ENCODE data around the gene MPC1L. TPM values are rescaled to one million over a fixed set of nuclear protein-coding genes. Genes with fewer than 3 reads are reported as not detected.

The MPC1L gene
- total and polyA plus RNA-seq, 9 of the 15 experiments (the other 6 are each of a cell fraction or from before 2014, with no cell fraction given): not detected

GRCh38 chrX:40663078-40663740, 40.0 kb downstream of the MPC1L start:
- intact Hi-C loops (cut with micrococcal nuclease): no loop called here
- POLR2A ChIA-PET: interaction anchor here (0.7 kb wide), 1 partner anchor 131 kb away, joined by 3 read pairs; no protein-coding TSS in a partner anchor
- Histone ChIP-seq H3K9me1 (ENCODE audit: control insufficient read depth, insufficient read depth, low read length) (no peaks in the 10 kb centered on the region), H3K79me2 (ENCODE audit: control insufficient read depth, insufficient read depth, low read length) (no peaks in the 10 kb centered on the region), H3K27ac (ENCODE audit: extremely low read depth, low read depth, low read length) (no peak overlapping the region), H3K4me3 (no peak overlapping the region), H2AFZ (ENCODE audit: low read depth, low read length) (no peak overlapping the region), H3K9ac (ENCODE audit: insufficient read depth in 1 of 2, low read depth in 2 of 2, low read length in 2 of 2) (no peak overlapping the region), H3K27me3 (ENCODE audit: control insufficient read depth in 2 of 2, insufficient read depth in 2 of 2, low read length in 2 of 2) (no peaks in the 10 kb centered on the region), H3K36me3 (ENCODE audit: control insufficient read depth, insufficient read depth, low read length) (peaks cover 44% of the 10 kb centered on the region; the same call in 2 of the 3 replicates), H3K4me2 (ENCODE audit: insufficient read depth, low read length) (no peak overlapping the region), H3K9me3 (replicated peaks; ENCODE audit: control insufficient read depth, insufficient read depth, low read depth, low read length) (no peaks in the 10 kb centered on the region), H4K20me1 (replicated peaks; ENCODE audit: control insufficient read depth, insufficient read depth, low read length) (no peaks in the 10 kb centered on the region), H3K4me1 (replicated peaks in 1 of 2; ENCODE audit: control insufficient read depth in 2 of 2, insufficient read depth in 2 of 2, low read length in 2 of 2) (no peaks in the 10 kb centered on the region)
- DNase-seq (ENCODE audit: extremely low read depth in 1 of 4, low spot score in 3 of 4): no peak
- WGBS (ENCODE audit: insufficient coverage, low coverage, missing lambda C conversion rate): 97% methylated on average over 3 of the region's 3 CpGs
- no TSS peak for BruUV-seq (replicated peaks)
- FAIRE-seq: no peak
- CTCF ChIA-PET (ENCODE audit: low intra/inter-chr PET ratio): interaction anchor here (1.1 kb wide), 1 partner anchor 451 kb away, joined by 4 read pairs; no protein-coding TSS in a partner anchor
- no peak for ATAC-seq
- TF ChIP-seq ZNF444 (CRISPR knock-in tag; IDR thresholded peaks at IDR 0.05) (no peak), PHF20 (IDR thresholded peaks at IDR 0.05; ENCODE audit: partially characterized antibody) (no peak), ZNF668 (CRISPR knock-in tag; IDR thresholded peaks at IDR 0.05) (no peak), EGR1 (conservative IDR thresholded peaks at IDR 0.05) (no peak), MTA1 (IDR thresholded peaks at IDR 0.05; ENCODE audit: borderline replicate concordance) (no peak), ZNF518B (CRISPR knock-in tag; IDR thresholded peaks at IDR 0.05) (no peak), REST (IDR thresholded peaks at IDR 0.05; ENCODE audit: borderline replicate concordance) (no peak), REST (CRISPR knock-in tag; IDR thresholded peaks at IDR 0.05; ENCODE audit: low read depth) (no peak)
- in situ Hi-C loops (cut with MboI): no loop called here
